WTC11 (cell line): Measurements from ENCODE around the gene QRICH2.

Source experiments
- ESRRA ChIP-seq: sonication (generic); formaldehyde crosslinking; IDR thresholded peaks from 2 replicates; pipeline ENCODE4 v1.8.1; 2022; ENCODE audit warnings: mild to moderate bottlenecking, missing genetic modification reagents, borderline replicate concordance
- ETV6 ChIP-seq: sonication (generic); formaldehyde crosslinking; IDR thresholded peaks from 2 replicates; pipeline ENCODE4 v1.8.1; 2022; ENCODE audit warnings: mild to moderate bottlenecking, missing genetic modification reagents
- FOXK1 ChIP-seq: sonication (generic); formaldehyde crosslinking; IDR thresholded peaks from 2 replicates; pipeline ENCODE4 v1.8.0; 2022; ENCODE audit warnings: mild to moderate bottlenecking, moderate library complexity, missing genetic modification reagents
- JUN ChIP-seq: sonication (generic); formaldehyde crosslinking; IDR thresholded peaks from 2 replicates; pipeline ENCODE4 v1.8.0; 2023; ENCODE audit warnings: mild to moderate bottlenecking, missing genetic modification reagents
- NR3C1 ChIP-seq: sonication (generic); formaldehyde crosslinking; conservative IDR thresholded peaks from 2 replicates; pipeline ENCODE4 v1.8.1; 2023; ENCODE audit warnings: low read depth, mild to moderate bottlenecking, missing genetic modification reagents
- TF ChIP-seq, protein P1 (sequence below): fragments of 200-600 bp; IDR thresholded peaks from 2 replicates; pipeline ENCODE4 v1.8.0; 2022; ENCODE audit warnings: antibody characterized with exemption
- TF ChIP-seq, protein P2 (sequence below): sonication (generic); formaldehyde crosslinking; conservative IDR thresholded peaks from 2 replicates; pipeline ENCODE4 v1.8.1; 2022; ENCODE audit warnings: mild to moderate bottlenecking, missing genetic modification reagents

DNA sequence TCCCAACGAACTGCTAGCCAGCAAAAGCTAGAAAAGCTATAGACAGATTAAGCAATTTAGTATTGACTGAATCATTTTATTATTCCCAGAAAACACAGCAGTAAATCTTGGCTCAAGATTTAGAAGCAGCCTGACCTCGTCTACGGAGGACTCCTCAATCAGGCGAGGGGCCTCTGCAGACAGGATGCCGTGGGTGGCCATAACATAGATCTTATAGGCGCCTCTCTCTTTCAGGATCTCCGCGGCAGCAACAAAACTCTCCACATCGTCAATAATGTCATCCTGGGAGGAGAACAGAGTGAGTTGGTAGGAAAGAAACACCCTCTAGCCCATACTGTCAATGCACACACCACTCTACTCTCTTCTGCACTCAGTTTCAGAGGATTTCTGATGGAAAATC is 4.7 kb upstream of the QRICH2 start:
- TF ChIP-seq, protein P1, sequence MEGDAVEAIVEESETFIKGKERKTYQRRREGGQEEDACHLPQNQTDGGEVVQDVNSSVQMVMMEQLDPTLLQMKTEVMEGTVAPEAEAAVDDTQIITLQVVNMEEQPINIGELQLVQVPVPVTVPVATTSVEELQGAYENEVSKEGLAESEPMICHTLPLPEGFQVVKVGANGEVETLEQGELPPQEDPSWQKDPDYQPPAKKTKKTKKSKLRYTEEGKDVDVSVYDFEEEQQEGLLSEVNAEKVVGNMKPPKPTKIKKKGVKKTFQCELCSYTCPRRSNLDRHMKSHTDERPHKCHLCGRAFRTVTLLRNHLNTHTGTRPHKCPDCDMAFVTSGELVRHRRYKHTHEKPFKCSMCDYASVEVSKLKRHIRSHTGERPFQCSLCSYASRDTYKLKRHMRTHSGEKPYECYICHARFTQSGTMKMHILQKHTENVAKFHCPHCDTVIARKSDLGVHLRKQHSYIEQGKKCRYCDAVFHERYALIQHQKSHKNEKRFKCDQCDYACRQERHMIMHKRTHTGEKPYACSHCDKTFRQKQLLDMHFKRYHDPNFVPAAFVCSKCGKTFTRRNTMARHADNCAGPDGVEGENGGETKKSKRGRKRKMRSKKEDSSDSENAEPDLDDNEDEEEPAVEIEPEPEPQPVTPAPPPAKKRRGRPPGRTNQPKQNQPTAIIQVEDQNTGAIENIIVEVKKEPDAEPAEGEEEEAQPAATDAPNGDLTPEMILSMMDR: no peak
- TF ChIP-seq ESRRA (CRISPR knock-in tag) (no peak), FOXK1 (CRISPR knock-in tag) (no peak), ETV6 (CRISPR knock-in tag) (no peak), NR3C1 (CRISPR knock-in tag) (no peak), JUN (no peak)
- TF ChIP-seq, protein P2, sequence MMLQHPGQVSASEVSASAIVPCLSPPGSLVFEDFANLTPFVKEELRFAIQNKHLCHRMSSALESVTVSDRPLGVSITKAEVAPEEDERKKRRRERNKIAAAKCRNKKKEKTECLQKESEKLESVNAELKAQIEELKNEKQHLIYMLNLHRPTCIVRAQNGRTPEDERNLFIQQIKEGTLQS: no peak
